Measurements from ENCODE around the gene SDCCAG8. TPM values are rescaled to one million over a fixed set of nuclear protein-coding genes. Genes with fewer than 3 reads are reported as not detected.

Gene SDCCAG8
- total RNA-seq, 1 donor from 2014 or later, result 21.1 TPM

DNA sequence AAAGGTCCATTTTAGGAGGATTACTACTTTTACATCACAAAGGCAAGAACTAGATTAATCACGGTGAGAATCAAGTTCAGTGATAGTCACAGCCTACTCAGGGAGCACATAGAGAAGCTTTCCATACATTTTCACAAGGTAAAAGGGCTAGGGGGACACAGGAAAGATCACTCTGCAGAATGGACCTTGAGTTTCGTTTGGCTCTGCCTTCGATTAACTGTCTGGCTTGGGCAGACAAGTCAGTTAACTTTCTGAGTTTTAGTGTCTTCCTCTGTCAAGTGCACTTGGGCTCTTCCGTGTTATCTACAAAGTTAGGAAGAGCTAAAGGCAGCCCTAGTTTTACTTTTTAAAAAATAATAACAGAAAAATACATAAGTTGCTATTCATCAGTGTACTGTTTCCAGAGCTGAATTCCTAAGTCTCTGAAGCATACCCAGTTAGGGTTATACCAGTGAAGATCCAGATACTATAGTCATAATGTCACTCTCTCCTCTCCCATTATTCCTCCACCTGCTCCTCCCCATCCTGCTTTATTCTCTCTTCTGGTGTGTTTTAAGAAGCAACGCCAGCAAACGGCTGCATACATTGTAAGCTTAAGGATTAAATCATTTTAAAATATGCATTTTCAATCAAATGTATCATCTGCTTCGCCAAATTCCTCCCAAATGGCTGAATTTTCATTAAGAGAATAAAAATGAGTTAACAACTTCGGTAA is 2.5 kb upstream of the SDCCAG8 start:
- ATAC-seq (no peak), DNase-seq (no peak)
- intact Hi-C loops (cut with micrococcal nuclease), result no loop called here

GRCh38 chr1:243253926-243254232 is 2.0 kb upstream of the SDCCAG8 start:
- ATAC-seq (no peak), DNase-seq (no peak)
- intact Hi-C loops (cut with micrococcal nuclease), result no loop called here

GRCh38 chr1:243254233-243254926 is 1.5 kb upstream of the SDCCAG8 start:
- peak; percentile 25 for ATAC-seq
- intact Hi-C loops (cut with micrococcal nuclease), result no loop called here
- DNase-seq, result peak; percentile 76

GRCh38 chr1:243254927-243255790 is 682 bp upstream of the SDCCAG8 start, which contains the start of gene CEP170:
CEP170 (minus strand) TSS chr1:243255281; CDS start chr1:243225280, 30,001 bp downstream.
- DNase-seq (peak; percentile 95), ATAC-seq (peak; percentile 85)
- intact Hi-C loops (cut with micrococcal nuclease), result no loop called here

DNA sequence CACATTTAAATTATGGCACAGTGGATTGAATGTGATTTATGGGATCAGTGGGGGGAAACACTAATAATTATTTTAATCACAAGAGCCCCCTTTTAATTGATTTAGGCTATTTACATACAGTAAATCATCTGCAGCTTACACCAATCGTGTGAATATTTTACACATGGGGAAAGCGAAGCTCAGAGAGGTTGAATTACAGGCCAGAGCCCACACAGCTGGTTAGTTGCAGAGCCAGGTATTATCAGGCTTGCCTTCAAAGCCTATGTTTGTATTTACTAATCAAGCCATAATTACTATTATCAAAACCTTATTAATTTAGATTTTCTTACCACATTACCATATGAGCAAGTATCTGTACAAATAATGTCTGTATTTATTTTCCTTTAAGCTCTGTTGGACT is 749 bp downstream of the SDCCAG8 start:
- intact Hi-C loops (cut with micrococcal nuclease), result no loop called here
- ATAC-seq (no peak), DNase-seq (no peak)

- no peak for DNase-seq
- intact Hi-C loops (cut with micrococcal nuclease), result no loop called here
- ATAC-seq, result no peak
Observed at GRCh38 chr1:243257189-243257588, 1.3 kb downstream of the SDCCAG8 start.

- DNase-seq (no peak), ATAC-seq (no peak)
- intact Hi-C loops (cut with micrococcal nuclease), result no loop called here
Observed at GRCh38 chr1:243258731-243259130, 2.9 kb downstream of the SDCCAG8 start.

DNA sequence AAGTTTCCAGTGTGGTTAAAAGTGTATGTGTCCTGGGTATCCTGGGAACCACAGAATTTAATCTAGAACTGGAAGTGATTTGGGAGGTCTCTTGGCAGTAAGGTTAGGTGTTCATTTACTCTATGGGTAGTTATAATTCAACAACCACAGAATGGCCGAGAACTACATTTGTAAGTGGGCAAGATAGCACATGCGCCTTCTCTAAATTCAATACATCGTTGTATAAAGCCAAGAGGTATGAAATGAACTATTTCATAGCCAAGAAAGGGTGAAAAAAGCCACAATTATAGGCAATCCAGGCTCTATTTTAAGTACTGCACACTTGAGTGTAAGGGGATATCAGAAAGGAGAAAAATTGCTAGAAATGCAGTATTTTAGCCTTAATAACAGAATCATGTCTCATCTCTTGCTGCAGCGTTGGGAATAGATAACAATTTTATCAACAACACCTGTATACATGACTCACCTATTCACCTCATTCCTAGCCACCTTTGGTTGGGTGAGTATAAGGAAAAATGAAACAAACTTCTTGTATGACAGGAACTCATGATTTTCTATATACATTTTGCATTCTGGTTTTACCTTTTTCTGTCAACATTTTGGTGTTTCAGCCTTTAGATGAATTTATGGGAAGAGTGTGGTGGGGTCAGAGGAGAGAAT is 4.5 kb downstream of the SDCCAG8 start:
- intact Hi-C loops (cut with micrococcal nuclease), result no loop called here
- no peak for DNase-seq
- ATAC-seq, result no peak

DNA sequence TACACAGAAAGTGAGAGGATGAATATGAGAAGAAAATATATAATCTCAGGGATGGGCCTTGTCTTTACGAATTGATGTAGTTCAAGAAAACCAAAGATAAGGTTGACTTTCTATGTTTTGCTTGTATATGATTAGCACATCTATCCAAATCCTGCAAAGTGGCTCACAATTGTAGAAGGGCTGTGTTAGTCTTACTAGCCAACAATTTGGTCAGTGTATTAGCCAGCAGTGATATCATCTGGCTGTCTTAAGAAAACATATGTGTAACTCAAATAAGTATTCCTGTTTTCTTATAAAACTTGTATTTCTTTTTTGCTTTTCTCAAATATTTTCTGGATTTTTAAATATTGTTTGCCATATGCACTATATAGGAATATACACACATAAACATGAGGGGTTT is 5.5 kb downstream of the SDCCAG8 start:
- ATAC-seq, result peak; percentile 44
- DNase-seq, result no peak
- intact Hi-C loops (cut with micrococcal nuclease), result no loop called here

DNA sequence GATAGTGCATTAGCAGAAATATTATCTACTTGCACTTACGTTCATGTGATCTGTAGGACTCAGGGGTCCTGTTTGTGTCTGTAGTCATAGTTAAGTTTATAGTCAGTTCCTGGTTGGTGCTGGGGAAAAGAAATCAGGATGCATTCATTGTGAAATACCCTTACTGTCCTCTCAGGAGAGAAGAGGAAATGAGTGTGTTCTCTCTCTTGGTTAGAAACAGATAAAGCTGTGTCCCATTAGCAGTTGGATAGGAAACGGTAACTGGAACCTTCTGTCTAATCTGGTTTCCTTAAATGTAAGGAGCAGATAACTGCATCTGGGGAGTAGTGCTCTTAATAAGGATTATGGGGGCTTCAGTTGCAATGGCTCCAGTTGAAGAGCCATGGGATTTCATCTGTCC is 8.9 kb downstream of the SDCCAG8 start:
- intact Hi-C loops (cut with micrococcal nuclease), result no loop called here
- ATAC-seq, result peak; percentile 48
- DNase-seq, result no peak

DNA sequence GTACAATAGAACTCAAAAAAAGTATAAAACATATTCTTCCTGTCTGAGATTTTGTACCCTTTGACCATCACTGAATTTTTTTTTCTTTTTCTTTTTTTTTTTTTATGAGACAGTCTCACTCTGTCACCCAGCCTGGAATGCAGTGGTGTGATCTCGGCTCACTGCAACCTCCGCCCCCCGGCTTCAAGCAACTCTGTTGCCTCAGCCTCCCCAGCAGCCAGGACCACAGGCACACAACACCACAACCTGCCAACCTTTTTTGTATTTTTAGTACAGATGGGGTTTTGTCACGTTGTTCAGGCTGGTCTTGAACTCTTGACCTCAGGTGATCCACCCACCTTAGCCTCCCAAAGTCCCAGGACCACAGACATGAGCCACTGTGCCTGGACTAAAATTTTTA is 10.4 kb downstream of the SDCCAG8 start:
- intact Hi-C loops (cut with micrococcal nuclease), result no loop called here
- DNase-seq (no peak), ATAC-seq (no peak)

GRCh38 chr1:243267471-243267880 is 11.6 kb downstream of the SDCCAG8 start:
- intact Hi-C loops (cut with micrococcal nuclease), result no loop called here
- peak; percentile 27 for ATAC-seq
- peak; percentile 34 for DNase-seq

- DNase-seq (no peak), ATAC-seq (peak; percentile 18)
- intact Hi-C loops (cut with micrococcal nuclease), result no loop called here
Observed at GRCh38 chr1:243267914-243268653, 12.2 kb downstream of the SDCCAG8 start.

DNA sequence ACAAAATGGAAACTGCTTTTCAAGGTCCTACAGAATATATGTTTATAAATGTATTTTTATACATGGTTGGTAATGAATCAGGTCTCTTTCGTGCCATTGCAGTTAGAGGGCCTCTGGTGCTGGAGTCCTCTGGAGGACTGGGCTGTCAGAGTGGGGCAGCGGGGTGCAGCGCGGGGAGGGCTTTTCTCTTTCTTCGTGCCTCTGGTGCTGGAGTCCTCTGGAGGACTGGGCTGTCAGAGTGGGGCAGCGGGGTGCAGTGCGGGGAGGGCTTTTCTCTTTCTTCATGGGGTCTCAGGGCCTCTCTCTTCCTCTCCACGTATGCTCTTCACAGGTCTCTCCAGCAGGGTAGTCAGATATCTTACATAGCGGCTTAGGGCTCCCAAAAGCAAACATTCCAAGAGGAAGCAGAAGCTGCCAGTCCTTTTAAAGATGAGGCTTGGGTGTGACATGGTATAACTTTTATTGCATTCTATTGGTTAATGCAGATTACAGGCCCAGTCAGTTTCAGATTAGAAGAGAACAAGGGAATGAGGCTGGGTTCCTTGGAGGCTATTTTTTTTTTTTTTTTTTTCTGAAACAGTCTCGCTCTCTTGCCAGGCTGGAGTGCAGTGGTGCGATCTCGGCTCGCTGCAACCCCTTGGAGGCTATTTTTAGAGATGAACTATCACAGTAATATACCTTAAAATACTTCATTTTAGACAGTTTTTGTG is 13.1 kb downstream of the SDCCAG8 start:
- ATAC-seq (peak; percentile 61), DNase-seq (no peak)
- intact Hi-C loops (cut with micrococcal nuclease), result no loop called here

DNA sequence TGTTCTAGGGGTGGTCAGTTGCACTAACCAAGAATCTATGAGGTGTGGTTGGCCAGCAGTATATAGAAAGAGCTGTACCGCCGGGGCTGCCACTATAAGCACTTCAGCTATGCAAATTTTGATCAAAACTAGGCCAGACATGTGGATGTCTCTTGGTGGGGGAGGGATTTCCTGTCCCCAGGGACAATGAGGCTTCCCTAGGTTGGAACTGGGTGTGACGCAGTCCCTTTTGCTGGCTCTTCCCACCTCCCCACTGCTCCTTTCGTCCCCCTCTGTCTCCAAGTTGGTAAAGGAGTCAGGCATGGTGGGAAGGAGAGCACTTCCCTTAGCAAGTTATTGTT is 13.6 kb downstream of the SDCCAG8 start:
- ATAC-seq (peak; percentile 33), DNase-seq (no peak)
- intact Hi-C loops (cut with micrococcal nuclease), result no loop called here

DNA sequence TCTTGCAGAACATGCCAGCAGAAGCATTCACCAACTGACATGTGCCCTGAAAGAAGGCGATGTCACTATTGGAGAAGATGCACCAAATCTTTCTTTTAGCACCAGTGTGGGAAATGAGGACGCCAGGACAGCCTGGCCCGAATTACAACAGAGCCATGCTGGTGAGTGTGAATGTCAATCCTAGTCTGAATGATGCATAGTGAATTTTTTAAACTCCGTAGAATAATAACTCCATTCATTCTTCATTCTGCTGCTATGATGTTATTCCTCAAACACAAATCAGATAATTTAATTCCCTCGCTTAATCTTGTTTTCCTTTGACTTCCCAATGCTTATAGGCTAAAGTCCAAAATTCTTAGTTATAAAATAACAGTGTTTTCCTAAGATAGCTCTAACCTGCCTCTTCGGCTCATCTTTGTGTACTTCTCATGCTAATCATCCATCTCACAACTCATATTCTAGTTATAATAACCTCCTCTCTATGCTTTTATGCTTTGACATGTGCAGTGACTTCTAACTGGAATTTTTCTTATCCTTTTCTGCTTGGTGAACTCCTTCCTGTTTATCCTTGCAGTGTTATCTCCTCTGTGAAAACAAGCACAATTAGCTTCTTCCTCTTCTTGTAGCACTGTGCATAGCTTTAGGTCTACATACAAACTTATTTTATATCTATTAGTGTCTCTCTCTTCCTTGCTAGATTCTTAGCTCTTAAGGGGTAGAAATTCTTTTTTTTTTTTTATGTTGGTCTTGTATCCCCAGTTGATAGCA is 14.4 kb downstream of the SDCCAG8 start:
- intact Hi-C loops (cut with micrococcal nuclease), result no loop called here
- ATAC-seq (no peak), DNase-seq (no peak)

GRCh38 chr1:243271996-243272395 is 16.2 kb downstream of the SDCCAG8 start:
- DNase-seq, result no peak
- intact Hi-C loops (cut with micrococcal nuclease), result no loop called here
- ATAC-seq, result no peak

DNA sequence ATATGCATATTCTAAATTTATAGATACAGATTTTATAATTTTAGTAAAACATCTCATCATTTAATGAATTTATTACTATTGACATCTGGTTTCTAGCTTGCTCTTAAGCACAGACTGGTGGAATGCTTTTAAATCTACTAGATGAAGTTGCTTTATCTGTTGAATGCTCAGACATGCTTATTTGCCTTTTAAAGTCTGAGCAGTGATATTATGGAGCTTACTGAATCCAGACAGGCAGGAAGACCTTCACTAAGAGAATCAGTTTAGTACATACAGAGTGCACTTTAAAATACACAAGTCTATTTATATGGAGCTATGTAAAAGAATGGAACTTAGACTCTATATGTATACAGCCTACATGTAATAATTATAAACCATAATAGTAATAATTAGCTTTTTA is 16.6 kb downstream of the SDCCAG8 start:
- intact Hi-C loops (cut with micrococcal nuclease), result no loop called here

More for the DNA sequence above, 16.6 kb downstream of the SDCCAG8 start:
- no peak for DNase-seq
- ATAC-seq, result no peak
